Activated gamma-delta T cell treated with anti-CD3 and anti-CD28 coated beads, Interleukin-2, amount 50 U/mL, for 16 hours (primary cell): ENCODE data around the gene ITPR1.

Experiments used
- DNase-seq: peaks from one replicate; pipeline ENCODE4 v3.0.0-alpha.2; 2020; ENCODE audit warnings: low read depth

Gene ITPR1

DNA sequence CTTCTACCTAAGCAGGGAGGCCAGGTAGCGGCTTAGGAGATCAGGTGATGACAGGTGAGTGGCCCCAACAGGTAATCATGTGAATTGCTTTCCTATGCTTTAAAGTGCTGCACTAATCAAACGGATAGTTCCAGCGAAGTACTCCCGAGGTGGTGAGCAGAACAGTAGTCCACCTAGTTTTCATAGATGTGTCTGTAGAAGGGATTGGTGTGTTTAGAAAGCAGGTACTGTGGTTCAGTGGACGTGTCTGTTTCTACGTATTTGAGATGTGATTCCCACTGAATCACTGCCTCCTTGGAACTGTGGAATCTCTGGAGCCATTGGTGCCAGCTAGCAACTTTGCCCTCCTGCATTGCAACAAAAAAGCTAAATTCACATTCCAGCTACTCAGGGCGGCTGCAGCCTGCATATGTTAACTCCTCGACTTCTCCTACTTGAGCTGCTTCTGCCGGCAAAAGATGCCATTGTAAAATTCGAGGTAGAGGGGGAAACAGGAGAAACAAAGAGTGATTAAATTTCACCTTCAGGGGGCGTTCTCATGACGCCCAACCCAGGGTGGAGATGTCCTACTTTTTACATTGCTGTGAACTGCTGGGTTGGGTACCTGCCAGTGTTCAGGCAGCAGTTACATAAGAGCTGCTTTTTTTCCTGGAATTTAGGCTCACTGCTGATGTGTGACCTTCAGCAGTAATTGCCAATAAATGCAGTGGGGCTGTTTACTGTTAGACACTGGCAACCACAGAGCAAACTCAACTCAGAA, 227.3 kb downstream of the ITPR1 start:
- no peak for DNase-seq

DNA sequence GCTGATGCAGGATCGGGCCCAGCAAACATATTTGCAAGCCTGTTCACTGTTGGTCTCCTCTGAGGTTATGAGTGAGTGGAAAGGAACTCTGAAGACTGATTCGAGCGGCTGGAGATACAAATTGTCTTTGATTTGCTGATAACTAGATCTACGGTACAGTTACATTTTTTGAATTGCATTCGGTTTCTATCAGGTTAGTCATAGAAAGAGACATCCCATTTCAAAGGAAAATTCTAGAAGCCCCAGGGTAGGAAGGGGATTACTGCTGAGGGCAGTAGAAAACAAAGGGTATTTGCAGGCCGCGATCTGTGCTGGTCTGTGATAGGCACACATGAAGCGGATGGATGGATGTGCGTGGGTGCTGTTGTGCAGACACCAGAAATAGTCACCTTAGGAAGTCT, 228.4 kb downstream of the ITPR1 start:
- DNase-seq, result no peak

DNA sequence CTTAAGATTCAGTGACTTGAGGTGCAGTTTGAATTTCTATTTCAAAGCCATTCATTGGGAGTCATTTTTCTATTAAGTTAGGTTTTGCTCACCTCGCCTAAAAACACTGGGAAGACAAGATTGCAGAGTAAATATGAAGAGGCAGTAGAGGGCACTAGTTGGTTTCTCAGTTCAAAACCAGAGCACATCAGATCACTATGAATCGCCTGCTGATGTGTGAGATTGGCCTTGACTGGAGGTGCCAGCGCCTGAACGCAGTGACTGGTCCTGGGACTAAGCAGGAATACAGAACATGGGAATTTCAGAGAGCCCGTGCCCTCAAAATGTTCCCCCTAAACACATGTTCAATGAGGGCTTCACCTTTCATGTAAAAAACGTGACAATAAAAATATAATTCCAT, 229.0 kb downstream of the ITPR1 start:
- no peak for DNase-seq

DNA sequence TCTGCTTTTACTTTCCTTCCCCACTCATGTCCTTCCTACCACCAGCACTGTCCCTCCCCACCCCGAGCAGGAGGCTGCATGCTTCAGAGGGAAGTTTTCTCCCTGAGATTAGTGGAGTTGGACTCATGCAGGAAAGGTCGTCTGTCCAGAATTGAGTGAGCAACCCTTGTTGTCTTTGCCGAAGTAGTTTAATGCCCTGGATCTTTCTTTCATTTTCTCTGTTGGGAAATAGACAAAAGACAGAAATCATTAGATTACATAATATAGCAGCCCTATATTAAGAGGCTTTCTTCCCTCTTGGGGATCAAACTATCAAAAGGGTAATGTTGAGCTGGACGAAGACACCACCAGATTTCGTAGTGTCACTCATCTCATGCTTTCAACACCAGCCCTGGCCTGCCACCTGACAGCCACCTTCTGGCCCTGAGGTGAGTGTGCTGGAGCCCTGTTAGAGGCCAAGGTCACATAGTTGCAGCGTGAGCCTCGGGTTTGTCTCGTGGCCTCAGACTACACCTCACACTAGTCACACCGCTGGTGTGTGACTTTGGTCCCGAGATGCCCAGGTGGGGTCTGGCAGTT, 231.0 kb downstream of the ITPR1 start:
- DNase-seq, result no peak

DNA sequence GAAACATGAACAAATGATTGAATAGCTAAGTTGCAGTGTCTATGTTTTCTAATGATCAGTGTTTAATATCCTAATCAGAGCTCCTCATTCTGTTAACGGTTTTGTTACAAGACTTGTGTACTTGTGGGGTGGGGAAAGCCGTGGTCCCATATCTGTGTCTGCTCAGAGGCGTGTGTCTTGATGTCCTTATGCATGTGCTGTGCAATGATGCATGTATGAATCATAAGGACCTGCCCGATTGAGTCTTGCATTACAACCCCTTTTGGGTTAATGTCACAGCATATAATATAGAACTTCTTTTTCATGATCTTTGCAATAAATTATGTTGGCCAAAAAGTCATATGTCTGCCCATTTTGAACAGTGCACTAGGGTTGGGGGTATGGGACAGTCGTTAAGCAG, 233.4 kb downstream of the ITPR1 start:
- DNase-seq, result no peak

DNA sequence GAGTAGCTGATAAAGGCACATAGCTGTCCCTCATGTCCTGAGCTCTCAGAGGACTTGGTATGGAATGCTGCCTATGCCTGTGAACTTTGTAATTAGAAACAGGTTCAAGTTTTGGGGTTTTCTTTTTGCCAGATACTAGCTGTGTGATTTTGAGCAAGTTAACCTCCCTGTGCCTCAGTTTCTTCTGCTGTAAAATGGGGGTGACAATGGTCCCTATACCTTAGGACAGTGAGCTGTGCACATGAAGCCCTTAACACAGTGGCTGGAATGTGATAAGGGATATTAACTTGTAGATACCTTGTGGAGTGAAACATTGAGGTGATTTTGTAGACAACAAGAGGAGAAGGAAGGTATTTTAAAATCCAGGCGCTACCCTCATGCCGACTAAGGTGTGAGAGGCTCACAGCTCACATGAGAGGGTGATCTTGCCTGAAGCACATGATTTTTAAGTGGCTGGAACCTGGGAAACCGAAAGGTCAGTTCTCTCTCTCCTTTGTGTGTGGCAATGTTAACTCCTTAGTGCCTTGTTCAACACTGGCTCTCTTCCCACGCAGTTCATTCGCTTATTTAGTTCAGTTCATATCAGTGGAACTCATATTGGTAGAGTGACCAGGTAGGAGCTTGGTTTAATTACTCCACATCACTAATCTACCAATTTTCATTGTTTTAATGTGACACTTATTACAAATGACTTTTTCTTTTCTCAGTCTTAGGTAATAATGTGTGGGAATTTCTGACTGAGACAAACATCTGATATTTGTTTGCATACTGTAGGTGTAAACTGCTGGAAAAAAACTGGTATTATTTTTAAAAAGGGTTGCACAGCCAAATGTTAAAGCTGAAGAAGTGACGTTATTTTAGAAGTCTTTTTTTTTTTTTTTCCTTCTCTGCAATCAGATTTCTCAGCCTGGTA, 236.2 kb downstream of the ITPR1 start:
- DNase-seq, result no peak

DNA sequence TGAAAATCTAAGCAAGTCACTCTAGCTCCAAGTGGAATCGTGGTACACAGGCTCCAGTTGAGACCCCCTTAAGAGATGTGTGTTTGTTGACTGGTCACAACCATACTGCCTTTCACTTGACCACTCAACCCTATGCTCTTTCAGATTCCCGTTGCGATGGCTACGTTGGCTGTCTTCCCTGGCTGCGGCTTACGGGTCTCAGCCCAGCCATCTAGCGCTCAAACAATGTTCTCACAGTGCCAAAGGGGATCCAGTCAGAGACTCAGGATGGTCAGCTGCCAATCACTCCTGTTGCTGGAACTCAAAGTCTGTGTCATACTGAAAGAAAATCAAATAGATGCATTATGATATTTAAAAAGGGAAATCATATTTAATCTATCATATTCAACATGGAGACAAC, 237.6 kb downstream of the ITPR1 start:
- no peak for DNase-seq

DNA sequence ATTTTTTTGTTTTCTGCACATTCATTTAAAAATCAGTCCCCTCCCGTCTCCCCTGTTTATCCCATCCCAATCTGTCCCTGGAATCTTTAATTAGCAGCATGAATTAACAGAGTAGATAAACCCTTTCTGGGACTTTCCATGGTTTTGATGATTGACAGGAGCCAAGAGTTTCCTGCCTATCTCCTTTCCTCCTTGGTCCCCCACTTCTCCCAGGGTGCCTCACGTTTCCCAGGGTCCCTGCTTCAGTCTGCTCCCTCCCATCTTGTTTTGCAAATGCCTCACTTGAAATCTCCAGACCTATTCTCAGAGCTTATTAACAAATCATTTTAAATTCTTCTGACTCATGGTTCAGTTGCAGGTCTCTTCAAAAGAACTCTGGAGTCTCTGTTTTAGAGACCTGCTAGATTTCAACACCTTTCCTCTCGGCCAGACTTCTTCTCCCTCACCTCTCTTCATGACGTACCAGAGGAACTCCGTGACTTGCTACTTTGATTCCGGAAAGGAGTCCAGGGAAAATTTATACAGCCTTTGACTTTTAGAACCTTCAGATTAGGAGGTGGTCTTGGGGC, 238.5 kb downstream of the ITPR1 start:
- no peak for DNase-seq

DNA sequence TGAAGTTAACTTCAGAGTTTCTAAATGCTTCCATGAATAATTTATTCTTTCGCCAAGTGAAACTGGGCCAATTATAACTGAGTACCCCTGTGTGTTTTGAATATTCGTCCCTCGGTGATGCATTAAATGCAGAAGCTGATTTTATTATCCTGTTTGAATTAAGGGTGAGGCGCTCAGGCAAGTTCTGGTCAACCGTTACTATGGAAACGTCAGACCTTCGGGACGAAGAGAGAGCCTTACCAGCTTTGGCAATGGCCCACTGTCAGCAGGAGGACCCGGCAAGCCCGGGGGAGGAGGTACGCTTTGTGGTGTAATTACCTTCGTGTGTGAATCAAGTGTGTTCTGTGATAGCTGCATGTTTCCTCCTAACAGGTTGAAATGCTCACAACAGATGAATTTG, 239.8 kb downstream of the ITPR1 start:
- DNase-seq, result no peak

DNA sequence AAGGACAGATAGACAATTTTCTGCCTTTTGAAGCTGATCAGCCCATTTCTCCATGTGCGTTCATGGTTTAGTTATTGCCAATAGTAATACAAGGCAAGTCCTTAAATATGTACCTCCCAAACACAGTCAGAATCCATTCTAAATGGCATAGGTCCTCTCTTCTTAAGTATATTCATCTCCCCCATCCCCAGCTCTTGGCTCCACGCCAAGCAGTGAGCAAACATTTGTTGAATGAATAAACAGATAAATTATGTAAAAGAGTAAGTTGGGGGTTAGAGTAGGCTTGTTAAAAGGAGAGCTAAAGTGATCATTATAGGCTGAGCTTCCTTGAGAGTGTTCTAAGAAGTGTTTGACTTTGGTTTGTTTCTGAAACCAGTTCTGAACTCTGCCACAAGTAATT, 241.3 kb downstream of the ITPR1 start:
- no peak for DNase-seq

DNA sequence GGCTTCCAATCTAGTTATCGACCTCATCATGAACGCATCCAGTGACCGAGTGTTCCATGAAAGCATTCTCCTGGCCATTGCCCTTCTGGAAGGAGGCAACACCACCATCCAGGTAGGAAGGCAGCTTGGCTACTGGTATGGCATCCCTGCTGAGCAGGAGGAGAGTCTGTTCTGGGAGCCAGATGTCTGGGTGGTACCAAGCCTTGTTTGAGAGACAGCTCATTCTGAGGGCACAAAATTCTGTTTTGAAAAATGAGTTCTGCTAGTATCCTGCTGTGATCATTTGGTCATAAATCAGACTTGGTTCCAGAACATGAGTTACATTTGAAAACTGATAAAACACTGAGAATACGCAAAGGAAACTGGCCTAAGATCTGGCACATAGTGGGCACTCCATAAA, 242.1 kb downstream of the ITPR1 start:
- DNase-seq, result no peak

DNA sequence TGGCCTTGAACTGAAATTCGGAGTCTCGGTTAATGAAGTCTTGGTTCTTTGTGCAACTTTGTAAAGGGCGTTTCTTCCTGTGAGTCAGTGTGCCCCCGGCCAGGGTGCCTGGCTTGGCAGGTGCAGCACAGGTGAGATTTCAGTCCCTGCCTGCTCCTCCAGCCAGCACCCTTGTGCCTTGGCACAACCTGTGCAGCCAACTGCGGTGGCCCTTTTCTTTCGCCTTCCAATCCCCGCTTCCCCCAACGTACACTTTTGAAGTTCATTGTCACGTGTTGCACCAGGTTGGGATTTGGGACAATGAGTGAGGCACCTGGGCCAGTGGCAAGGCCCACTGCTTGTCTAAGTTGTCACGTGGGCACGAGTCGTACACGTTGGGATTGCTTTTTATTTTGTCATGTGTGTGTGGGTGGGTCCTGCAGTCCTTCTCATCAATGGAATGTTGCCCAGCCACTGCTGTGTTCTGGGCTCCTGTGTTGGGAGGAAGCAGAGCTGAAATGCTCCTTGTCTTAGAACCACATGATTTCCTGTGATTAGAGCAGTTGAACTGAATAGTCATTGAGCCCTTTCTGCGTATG, 243.2 kb downstream of the ITPR1 start:
- no peak for DNase-seq

DNA sequence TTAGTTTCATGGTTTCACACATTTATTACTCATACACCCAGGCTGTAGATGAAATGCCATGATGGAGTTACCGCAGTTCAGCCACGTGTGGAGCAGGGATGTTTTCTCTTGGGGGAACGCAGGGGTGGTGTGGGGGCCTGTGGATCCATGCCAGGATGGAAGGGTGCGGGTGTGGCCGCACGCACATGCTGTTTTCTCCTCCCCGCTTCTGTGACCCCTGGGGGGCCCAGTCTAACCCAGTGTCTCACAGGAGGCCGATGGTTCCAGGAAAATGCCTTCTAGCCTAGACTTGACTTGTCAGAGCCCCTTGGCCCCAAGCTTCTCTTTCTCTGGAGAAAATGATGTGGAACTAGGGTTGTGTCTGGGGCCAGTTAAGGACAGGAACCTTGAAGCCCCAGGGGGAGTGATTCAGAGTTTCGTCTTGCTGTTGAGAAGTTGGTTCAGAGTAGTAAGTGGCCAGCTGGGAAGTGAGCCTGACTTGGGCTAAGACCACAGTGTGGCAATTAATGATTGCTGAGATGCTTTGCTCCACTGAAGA, 245.7 kb downstream of the ITPR1 start:
- no peak for DNase-seq

DNA sequence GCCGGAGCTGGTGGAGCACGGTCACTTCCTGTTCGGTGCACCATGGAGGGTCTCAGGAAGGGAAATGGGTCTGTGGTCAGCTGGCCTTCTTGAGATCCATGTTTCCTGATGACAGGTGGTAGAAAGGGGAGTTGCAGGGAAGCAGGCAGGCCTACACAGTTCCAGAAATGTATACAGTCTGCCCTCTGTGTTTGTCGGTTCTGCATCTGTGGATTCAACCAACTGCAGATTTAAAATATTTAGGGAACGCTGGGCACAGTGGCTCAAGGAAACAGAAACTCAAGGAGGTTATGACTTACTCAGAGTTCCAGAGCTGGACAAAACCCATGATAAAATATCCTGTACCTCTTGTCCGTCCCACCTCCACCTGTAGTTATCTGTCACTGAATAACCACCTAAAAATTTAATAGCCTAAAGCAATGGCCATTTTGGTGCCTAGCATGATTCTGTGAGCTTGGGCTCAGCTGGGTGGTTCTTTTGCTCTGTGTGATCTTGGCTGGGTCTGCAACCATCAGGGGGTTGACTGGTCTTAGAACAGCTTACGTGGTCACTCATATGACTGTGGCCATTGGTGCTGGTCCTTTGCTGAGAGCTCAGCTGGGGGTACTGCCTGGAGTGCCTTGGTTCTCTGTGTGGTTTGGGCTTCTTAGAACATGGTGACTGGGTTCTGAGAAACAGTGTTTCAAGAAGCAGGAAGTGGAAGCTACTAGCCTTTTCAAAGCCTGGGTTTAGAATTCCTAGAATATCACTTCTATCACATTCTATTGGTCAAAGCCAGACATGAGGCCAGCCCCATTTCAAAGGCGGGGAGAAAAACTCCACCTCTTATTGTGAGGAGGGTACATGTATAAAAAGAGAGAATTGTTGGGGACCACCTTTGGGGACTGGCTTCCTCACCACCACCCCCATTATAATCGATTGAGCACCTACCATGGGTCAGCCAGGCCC, 246.4 kb downstream of the ITPR1 start:
- no peak for DNase-seq

DNA sequence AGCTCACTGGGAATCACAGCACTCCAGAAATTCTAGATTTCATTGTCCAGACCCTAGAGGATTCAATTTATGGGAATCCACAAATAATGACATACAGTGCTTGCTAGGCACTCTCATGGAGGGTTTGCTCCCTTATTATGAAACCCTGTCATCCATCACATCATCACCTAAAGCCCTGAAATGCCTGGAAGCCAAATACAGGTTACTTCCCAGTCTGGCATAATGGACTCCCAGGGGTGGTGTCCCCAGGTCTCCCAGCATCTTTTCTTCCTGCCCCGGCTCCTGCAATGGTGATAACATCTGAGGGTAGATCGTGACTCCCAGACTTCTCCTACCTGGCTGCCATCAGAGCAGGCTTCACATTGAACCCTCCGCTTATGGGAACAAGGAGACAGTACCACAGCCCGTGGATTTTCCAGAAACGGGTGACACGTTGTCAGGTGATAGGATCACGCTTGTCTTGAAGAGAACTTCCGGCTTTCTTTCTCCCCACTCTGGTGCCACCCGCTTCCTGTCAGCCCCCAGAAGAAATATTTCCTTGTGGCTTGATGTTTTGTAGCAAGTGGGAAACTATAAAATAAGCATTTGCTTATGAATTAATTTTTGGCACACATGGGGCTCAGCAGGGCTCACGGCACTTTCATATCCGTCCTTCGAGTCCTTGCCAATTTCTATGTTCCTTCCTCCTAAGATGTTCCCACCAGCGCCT, 247.4 kb downstream of the ITPR1 start:
- DNase-seq, result no peak

DNA sequence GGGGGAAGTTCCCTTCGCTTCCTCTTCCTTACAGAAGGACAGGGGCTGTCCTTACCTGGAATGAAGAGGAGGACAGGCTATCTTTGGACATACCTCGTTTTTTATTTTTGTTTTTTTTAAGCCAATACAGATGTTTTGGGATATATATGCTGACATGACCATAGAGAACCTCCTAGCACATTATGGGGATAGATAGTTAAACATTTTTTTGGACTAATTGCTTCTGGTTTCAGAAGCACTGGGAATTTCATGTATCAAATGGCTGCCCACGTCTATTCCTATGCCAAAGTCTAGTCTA, 247.9 kb downstream of the ITPR1 start:
- DNase-seq, result no peak

DNA sequence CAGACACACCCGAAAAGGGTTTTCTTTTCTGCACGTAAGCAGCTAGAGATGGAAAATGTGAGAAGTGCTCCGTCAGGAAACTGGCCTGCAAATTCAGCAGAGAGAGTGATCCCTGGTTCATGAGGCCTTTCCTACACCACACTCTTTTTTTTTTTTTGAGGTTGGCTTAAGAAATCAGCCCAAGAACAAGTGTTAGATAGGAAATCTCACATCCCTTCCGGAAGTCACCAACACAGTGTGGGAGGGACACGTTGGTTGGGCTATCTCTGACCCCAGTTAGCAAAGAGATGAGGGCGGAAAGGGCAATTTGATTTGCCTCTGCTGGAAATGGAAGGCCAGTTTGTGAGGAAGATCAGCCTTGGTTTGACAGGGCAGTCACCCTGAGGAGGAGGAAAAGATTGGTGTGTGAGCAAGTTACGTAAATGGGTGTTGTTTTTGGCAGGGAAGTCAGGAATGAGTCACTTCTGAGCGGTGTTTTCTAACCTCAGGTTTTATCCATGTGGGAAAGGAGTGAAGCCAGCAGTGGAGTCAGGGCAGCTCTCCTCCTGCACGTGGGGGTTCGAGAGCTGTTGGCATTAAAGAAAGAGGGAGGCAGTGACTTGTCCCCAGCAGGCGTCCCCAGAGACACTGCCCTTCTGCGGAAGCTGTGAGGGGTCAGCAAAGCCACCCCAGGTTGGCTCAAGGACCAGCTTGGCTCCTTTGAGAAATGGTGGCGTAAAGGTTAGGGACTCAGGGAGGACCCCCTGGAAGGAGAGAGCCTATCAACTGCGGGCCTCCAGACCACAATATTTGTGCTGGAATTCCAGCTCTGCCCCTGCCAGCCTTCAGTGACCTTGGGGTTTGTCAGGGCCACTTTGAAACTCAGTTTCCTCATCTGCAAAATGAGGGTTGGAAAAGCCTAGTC, 248.5 kb downstream of the ITPR1 start:
- no peak for DNase-seq

DNA sequence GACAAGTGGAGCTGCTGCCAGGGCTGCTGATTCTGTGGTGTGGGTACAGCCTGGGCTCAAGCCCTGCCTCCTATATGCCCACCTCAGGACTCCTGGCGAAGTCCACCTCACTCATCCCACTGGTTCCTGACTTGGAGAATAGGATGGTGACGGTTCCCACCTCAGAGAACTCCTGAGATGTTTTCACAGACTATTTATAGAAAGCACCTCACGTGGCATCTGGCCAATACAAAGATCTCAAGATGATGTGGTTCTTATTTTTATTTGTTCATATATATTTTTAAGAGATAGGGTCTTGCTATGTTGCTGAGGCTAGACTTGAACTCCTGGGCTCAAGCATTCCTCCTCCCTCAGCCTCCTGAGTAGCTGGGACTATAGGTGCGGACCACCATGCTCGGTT, 249.2 kb downstream of the ITPR1 start:
- DNase-seq, result no peak

DNA sequence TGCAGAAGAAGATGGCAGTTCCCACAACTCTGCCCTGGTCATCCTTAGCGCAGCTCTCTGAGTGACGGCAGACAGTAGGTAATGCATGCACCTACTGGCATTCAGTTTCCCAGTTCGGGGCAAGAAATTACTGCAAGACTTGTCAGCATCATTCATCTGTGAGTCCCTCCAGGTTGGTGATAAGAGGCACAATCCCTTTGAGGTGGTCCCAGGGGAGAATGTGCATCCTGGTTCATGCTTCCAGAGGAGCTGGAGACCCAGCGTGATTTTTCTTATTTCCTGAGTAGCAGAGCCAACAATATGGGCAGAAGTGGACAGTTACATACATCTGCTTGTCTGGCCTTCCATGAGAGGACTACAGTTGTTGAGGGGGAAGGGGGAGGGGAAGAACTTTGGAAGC, 250.2 kb downstream of the ITPR1 start:
- DNase-seq, result no peak
